PFSK-1 (cell line): ENCODE measurements around the gene FLII.

ENCODE experiments used
- POLR2AphosphoS5 ChIP-seq: IDR thresholded peaks from 2 replicates; pipeline ENCODE4 v1.6.1; 2012; ENCODE audit warnings: low read depth, mild to moderate bottlenecking, control low read depth, low read length, moderate library complexity
- REST ChIP-seq, 2 experiments: IDR thresholded peaks; 2 replicates each; pipeline versions ENCODE4 v1.6.1 to v1.8.0; 2011 to 2012; ENCODE audit warnings: low read depth in 2 of 2, low read length in 2 of 2, control low read depth in 1 of 2, inconsistent platforms in 1 of 2, mild to moderate bottlenecking in 1 of 2, moderate library complexity in 1 of 2; ENCODE audit not compliant: insufficient read depth in 1 of 2
- SIN3A ChIP-seq: IDR thresholded peaks from 2 replicates; pipeline ENCODE4 v1.6.1; 2012; ENCODE audit warnings: mild to moderate bottlenecking, low read length, moderate library complexity, borderline replicate concordance; ENCODE audit not compliant: insufficient read depth

GRCh38 chr17:18245038-18245776, 13.3 kb downstream of the FLII start:
- TF ChIP-seq REST (IDR thresholded peaks at IDR 0.05; ENCODE audit: insufficient read depth in 1 of 2, low read depth in 2 of 2, low read length in 2 of 2) (no peak), POLR2AphosphoS5 (no peak), SIN3A (no peak)
